Measurements from ENCODE around the gene TARP.

TARP gene

GRCh38 chr7:38300175-38300574, 26.7 kb upstream of the TARP start:
- TF ChIP-seq POLR2A (IDR thresholded peaks at IDR 0.05): no peak
- TF ChIP-seq, protein P1, sequence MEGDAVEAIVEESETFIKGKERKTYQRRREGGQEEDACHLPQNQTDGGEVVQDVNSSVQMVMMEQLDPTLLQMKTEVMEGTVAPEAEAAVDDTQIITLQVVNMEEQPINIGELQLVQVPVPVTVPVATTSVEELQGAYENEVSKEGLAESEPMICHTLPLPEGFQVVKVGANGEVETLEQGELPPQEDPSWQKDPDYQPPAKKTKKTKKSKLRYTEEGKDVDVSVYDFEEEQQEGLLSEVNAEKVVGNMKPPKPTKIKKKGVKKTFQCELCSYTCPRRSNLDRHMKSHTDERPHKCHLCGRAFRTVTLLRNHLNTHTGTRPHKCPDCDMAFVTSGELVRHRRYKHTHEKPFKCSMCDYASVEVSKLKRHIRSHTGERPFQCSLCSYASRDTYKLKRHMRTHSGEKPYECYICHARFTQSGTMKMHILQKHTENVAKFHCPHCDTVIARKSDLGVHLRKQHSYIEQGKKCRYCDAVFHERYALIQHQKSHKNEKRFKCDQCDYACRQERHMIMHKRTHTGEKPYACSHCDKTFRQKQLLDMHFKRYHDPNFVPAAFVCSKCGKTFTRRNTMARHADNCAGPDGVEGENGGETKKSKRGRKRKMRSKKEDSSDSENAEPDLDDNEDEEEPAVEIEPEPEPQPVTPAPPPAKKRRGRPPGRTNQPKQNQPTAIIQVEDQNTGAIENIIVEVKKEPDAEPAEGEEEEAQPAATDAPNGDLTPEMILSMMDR (IDR thresholded peaks at IDR 0.05): no peak
- Histone ChIP-seq H3K9me3 (replicated peaks in 1 of 3) (no peaks in the 10 kb centered on the region), H3K36me3 (replicated peaks in 1 of 2) (no peaks in the 10 kb centered on the region), H3K27me3 (no peaks in the 10 kb centered on the region), H3K4me3 (no peak overlapping the region), H3K27ac (no peak overlapping the region), H3K4me1 (replicated peaks in 1 of 2) (no peaks in the 10 kb centered on the region)
- intact Hi-C loops (cut with DNase I): no loop called here
- DNase-seq: no peak
- WGBS, 4 donors: 54 to 61% (median 59%) methylated on average over 8 of the region's 8 CpGs

DNA sequence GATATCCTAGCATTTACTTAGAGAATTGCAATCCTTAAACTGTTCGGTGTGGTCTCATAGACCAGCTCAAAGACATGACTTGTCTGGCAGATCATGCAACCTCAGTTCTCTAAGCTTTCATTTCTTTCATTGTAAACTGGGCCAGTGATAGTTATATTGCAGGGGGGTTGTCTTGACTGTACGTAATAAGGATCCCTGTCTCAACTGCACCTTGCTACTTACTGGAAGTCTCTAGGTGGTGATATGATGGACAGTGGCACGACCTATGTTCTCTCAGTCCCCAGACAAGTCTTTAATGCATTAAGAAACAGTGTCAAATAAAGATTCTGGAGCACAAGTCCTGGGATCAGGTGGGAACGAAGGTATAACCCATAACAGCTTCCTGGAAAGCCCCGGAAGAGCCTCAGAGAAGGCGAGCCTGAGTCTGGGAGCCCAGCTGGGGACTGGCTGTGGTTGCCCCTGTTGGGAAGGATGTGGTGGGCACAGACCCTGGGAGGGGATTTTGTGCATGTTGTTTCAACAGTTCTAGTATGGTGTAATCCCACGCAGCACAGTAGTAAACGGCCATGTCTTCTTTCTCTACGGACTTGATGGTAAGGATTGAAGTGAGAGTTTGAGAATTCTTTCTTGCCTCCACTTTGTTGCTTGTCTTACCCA, 26.0 kb upstream of the TARP start:
- Histone ChIP-seq H3K4me1 (replicated peaks in 1 of 2) (no peaks in the 10 kb centered on the region), H3K36me3 (replicated peaks in 1 of 2) (no peaks in the 10 kb centered on the region), H3K27me3 (no peaks in the 10 kb centered on the region), H3K4me3 (no peak overlapping the region), H3K9me3 (replicated peaks in 1 of 3) (no peaks in the 10 kb centered on the region), H3K27ac (no peak overlapping the region)
- WGBS, 4 donors: 74 to 90% (median 81%) methylated on average over 9 of the region's 9 CpGs
- TF ChIP-seq POLR2A (IDR thresholded peaks at IDR 0.05): no peak
- TF ChIP-seq, protein P1 (IDR thresholded peaks at IDR 0.05): no peak
- no peak for DNase-seq
- intact Hi-C loops (cut with DNase I): no loop called here

- no peaks in the 10 kb centered on the region for H3K27me3 ChIP-seq
- 81 to 84% (median 84%) methylated on average over 5 of the region's 5 CpGs for WGBS, 4 donors
Measured at GRCh38 chr7:38296059-38296857, 22.8 kb upstream of the TARP start.

DNA sequence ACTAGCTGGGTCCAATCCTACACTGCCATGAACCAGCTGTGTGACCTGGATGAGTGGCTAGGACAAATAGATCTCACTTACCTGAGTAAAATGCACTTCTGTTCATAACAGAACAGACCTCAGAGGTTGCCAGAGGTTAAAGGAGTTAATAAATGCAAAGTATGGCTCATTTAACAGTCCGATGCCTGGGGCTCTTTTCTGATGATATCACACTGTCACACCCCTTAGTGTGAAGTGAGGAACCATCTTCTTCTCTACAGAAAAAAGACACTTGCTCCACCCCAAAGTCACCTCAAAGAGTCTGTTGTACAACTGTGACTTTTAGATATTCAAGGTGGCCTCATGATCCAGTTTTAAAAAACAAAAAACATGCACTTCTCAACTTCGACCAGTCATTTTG, 21.5 kb upstream of the TARP start:
- intact Hi-C loops (cut with DNase I): no loop called here
- H3K27ac ChIP-seq: no peak overlapping the region
- H3K27me3 ChIP-seq: no peaks in the 10 kb centered on the region
- no peaks in the 10 kb centered on the region for H3K4me1 ChIP-seq (replicated peaks in 1 of 2)
- 71 to 81% (median 79%) methylated on average over 2 of the region's 2 CpGs for WGBS, 4 donors
- no peaks in the 10 kb centered on the region for H3K36me3 ChIP-seq (replicated peaks in 1 of 2)
- no peak for TF ChIP-seq POLR2A (IDR thresholded peaks at IDR 0.05)
- TF ChIP-seq, protein P1 (IDR thresholded peaks at IDR 0.05): no peak
- no peak for DNase-seq
- H3K9me3 ChIP-seq (replicated peaks in 1 of 3): no peaks in the 10 kb centered on the region
- H3K4me3 ChIP-seq: no peak overlapping the region

More at GRCh38 chr7:38296059-38296857, 22.8 kb upstream of the TARP start:
- no peaks in the 10 kb centered on the region for H3K4me1 ChIP-seq (replicated peaks in 1 of 2)
- TF ChIP-seq POLR2A (IDR thresholded peaks at IDR 0.05): no peak
- TF ChIP-seq, protein P1 (IDR thresholded peaks at IDR 0.05): no peak
- H3K27ac ChIP-seq: no peak overlapping the region
- DNase-seq: no peak
- H3K9me3 ChIP-seq (replicated peaks in 1 of 3): no peaks in the 10 kb centered on the region
- H3K4me3 ChIP-seq: no peak overlapping the region
- intact Hi-C loops (cut with DNase I): no loop called here
- H3K36me3 ChIP-seq (replicated peaks in 1 of 2): no peaks in the 10 kb centered on the region
